DMS 273 treated with DMSO at 0.1 percent for 48 hours (cell line): ENCODE results near the gene LBHD2.

Experiments
- DNase-seq: peaks from one replicate; lab custom pipeline; 2025; lab: John Stamatoyannopoulos, UW

The LBHD2 gene

DNA sequence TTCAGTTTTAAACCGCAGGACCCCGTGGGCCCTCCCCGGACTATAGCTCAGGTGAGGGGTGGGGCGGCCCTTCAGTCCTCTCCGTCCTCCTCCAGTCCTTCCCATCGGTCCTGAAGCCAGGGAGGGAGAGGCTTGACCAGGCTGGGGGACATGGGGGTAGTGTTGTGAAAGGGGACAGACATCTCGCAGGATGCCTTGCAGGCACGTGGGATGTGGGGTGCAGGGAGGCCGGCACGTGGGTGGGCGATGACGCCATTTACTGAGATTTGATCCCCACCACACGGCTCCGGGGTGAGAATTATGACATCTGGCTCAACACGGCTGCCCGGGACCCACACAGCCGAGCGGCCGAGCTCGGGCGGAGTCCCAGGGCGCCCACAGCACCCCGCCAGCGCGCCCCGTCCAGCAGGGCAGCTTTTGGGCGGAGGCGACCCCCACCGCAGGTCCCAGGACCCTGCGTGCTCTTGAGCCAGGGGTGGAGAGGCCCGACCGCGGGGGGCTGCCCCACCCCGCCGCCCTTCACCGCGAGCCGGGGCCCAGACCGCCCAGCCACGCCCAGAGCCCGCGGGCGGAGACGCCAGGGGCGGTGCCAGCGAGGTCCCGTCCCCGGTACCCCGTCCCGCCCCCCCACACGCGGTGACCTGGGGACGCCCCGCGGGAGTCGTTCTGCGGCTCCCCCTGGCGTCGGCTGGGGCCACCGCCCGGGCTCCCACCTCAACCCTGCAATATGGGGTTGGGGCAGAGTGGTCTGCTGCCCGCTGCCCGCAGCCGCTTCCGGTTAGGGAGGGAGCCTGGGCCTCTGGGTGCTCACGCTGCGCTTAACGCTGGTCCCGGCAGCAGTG lies 7.3 kb downstream of the LBHD2 start:
- DNase-seq: no peak

DNA sequence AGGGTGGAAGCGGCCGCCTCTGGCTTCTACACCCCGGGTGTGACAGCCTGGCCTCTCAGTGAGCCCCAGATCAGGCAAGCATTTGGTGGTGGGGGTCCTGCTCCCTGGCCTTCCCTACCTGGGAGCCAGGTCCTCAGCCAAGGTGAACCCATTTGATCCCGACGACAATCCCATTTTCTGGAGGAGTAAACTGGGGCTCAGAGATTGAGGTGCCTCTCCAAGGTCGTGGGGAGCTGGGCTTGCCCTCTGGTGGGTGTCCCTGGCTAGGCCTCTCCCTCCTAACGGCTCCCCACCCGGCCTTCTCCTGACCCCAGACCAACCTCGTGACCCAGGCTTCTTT lies 7.8 kb downstream of the LBHD2 start:
- no peak for DNase-seq

DNA sequence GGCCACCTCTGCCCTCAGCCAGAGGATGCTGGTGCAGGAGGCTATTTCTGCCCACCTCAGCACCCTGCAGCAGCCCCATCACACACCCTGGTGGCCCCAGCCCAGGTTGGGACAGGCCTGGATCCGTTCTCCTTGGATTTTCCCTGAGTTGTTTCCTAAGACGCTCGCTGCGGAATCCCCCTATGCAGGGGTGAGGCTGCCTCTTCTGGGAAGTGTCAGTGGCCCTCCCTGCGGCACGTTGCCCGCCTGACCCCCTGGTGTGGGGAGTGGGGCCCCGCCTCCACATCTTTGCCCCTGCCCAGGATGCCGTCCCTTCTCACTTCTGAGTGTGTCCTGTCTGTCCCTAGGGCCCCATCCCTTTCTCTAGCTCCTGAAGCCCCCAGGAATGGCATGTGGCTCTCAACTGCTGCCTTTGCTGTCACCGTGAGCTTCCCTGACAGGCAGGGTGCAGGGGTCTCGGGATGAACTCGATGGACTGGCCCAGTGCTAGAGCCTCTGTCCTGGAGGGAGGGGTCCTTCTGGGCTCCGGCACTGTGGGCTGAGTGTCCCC lies 9.9 kb downstream of the LBHD2 start:
- DNase-seq: no peak

DNA sequence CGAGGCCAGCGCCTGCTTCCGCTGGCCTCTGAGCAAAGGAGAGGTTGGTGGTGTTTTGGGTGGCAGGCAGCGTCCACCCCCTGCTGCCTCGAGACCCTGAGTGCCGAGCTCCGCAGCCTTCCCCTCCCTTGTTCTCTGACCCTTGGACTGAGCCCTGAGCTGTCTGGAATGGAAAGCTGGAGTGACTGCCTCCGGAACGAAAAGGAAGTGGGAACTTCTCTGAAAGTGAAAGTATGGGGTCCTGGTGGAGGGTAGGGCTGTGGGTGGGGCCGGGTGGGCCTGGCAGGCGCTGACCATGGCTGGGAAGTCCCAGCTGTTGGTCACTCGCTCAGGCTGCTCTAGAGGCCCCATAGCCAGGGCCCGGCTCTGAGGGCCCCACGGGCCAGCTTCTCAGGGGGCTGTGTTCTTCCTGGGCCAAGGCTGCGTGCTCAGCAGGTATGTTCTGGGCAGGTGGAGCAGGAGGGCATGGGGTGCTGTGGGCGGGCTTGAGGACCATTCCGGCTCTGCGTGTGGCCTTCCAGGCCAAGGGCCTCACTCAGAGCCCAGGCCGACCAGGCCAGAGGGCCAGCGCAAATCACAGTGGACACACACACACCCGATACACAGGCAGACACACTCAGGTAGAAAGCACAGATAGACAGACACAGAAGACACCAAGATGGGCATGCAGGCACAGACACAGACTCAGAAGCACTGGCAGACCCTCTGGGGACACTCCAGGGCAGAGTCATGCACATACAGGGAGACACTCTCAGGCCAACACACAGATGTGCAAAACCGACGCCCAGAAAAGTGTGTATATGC lies 10.6 kb downstream of the LBHD2 start, which contains the start of gene EXOC3L4:
TSS of gene EXOC3L4 (plus strand) at position 320 of the 804 bp plus-strand sequence. CDS start 5,495 bp downstream, outside the sequence.
- DNase-seq: no peak

DNA sequence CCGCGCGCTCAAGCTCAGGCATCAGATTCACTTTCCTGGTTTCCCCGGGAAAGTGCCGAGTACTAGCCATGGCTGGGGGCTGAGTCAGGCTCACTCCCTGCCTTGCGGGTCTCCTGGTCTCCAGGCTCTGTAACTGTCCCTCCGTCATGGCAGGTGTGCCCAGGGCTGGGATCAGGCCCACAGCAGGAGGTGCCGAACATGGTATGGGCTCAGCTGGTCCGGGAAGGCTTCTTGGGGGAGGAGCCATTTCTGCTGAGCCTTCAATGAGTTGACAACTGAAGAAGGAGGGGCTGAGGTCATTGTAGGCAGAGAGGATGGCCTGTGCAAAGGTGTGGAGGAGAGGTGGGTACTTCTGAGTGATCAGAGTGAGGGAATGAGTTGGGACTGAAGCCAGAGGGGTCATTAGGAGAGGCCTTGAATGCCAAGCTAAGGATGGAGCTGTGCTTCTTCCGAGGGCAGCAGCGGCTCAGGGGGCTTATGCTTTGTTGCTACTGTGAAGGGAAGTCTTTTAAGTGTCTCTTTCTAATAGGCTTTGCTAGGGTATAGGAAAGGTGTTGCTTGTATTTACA lies 11.3 kb downstream of the LBHD2 start:
- no peak for DNase-seq

DNA sequence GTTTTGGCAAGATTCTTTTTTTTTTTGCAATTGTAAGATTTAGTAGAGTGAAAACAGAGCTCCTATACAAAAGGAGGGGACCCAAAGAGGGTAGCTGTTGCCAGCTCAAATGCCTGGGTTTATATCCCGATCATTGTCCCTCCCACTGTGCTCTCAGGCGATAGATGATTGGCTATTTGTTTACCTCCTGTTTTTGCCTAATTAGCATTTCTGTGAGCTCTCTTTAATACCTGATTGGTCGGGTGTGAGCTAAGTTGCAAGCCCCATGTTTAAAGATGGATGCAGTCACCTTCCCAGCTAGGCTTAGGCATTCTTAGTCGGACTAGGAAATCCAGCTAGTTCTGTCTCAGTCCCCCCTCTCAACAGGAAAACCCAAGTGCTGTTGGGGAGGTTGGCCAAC lies 12.4 kb downstream of the LBHD2 start:
- no peak for DNase-seq

DNA sequence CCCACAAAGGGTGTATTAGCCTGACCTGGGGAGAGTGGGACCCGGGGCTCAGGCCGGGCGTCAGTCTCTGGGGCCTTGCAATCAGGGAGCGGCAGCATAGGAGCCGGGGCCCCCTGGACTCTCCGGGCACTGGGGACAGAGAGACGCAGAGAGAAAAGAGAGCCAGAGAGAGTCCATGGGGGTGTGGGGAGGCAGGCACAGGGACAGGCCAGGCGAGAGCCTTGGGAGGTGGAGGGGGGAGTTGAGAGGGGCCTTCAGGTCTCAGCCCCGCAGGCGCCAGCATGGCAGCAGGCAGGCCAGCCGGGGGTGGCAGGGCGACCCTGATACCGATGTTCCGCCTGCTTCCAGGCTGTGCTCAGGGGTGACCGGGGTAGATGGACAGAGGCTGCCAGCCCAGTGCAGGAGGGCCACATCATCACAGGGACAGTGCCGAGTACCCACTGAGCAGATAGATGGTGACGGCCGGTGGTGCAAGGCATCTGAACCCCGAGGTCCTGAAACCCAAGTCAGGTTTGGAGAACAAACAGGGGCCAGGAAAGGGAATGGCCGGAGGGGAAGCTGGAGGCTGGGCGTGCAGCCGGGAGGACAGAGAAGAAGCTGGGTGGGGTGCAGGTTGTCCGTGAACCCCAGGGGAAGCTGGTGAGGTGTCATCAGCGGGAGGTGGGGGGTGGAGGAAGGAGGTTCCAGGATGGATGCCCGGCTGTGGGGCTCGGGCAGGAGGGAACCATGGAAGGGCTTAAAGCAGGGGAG lies 13.4 kb downstream of the LBHD2 start:
- no peak for DNase-seq

DNA sequence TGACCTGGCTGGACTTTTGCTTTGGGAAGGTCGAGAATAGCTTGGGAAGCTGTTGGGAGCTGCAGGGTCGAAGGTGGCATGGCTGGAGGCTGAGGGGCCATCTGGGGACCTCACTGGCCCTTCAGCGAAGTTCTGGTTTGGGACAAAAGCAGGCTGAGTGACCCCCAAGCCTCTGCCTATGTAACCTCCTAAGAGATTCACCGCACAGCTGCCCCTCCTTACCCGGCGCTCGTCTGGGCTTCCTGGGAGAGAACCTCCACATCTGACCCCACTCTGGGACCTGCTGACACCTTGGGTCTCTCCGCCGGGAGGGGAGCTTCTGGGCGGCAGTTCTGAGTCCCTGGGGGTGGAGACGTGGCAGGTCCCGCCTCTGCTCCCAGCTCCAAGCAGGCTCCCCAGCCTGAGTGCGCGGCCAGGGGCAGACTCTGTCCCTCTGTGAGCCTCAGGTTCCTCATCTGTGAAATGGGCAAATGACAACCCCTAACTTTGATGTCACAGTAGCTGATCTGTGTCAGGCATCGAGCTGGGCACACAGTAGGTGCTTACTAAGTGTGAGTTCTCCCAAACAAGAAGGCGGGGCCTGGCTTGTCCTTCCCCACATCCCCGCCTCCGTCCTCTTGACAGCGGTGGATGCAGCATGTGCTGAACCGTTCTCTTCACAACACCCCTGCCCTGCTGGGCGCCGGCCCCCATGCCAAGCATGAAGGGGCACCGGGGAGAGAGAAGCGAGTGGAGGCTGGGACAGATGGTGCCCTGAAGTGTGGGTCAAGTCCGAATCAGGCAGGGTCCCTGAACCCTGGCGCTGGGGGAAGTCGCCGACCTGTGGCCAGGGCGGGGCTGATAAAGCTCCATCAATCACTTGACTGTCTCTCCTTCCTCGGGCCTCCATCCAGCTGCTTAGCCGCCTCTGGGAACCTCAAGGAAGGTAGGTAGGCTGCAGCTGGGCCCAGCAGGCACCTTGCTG lies 14.3 kb downstream of the LBHD2 start:
- no peak for DNase-seq

DNA sequence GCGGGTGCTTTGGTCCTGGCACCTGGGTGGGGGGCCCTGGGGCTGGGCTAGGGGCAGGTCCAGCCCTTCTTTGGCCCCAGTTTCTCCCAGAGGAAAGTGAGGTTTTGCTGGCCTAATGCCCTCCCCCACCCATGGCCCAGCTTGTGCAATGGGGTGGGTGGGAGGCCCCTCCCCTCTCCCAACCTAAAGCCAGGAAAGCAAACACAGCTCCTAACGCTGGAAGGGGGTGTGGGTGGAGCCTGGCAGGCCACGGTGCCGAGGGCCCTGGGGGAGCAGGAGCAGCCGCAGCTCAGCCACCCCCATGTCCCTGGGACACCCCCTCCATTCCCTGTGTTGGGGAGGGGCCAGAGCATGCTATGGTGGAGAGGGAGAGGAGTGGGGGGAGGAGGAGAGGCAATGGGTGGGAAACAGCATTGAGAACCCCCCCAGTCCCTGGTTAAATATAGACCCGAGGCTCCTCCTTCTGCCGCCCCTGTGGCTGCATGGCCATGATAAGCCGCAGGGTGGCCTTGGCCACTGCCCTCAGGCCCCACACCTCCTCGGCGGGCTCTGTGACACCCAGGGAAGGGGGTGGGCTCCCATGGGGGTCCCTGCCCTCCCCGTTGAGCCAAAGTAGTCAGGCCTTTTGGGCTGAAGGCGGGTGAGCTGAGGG lies 15.2 kb downstream of the LBHD2 start:
- DNase-seq: no peak

DNA sequence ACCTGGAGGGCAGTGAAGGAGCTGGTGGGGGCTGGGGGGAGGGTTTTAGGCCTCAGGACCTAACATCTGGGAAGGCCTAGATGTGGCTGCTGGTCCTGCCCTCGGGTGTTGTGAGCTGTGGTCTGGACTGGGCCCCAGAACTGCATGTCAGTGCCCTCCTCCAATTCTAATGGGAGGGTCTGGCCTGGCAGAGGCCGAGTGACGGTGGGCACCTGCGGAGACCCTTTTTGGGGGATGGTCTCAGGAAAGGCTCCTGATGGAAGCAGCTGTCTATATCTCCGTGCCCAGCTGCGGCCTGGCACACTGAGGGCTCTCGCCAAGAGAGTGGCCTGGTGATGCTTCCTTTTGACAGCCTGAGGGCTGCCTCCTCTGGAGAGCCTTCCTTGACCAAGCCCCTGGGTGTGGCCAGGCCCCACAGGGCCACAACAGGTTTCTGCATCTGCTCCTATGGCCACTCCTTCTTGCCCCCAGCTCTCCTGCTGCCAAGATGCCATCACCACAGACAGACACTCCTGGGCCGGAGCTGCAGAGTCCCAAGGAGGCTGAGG lies 15.8 kb downstream of the LBHD2 start:
- DNase-seq: no peak

DNA sequence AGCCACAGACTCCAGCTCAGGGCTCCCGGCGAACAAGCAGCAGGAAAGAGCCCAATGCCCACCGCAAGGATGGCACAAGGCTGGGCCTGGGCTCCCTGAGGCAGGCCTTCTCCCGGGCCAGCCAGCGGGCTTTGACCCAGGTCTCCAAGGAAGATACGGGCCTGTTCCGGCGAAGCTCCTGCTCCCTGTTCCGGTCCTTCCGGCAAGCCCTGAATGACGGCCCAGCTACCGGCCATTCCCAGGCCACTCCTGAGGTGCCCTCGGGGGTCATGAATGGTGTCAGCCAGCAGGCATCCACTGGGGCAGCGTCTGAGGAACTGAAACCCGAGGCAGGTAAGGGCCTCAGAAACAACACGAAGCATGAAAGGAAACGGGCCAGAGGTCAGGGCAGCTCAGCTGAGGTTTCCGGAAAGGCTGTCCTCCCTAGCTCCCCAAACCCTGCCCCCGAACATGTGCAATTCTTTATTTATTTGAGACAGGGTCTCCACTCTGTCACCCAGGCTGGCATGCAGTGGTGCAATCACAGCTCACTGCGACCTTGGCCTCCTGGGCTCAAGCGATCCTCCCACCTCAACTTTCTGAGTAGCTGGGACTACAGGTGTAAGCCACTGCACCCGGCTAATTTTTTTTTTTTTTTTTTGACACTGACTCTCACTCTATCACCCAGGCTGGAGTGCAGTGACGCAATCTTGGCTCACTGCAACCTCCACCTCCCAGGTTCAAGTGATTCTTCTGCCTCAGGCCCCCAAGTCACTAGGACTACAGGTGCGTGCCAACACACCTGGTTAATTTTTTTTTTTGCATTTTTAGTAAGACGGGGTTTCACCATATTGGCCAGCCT lies 16.5 kb downstream of the LBHD2 start:
- DNase-seq: no peak

DNA sequence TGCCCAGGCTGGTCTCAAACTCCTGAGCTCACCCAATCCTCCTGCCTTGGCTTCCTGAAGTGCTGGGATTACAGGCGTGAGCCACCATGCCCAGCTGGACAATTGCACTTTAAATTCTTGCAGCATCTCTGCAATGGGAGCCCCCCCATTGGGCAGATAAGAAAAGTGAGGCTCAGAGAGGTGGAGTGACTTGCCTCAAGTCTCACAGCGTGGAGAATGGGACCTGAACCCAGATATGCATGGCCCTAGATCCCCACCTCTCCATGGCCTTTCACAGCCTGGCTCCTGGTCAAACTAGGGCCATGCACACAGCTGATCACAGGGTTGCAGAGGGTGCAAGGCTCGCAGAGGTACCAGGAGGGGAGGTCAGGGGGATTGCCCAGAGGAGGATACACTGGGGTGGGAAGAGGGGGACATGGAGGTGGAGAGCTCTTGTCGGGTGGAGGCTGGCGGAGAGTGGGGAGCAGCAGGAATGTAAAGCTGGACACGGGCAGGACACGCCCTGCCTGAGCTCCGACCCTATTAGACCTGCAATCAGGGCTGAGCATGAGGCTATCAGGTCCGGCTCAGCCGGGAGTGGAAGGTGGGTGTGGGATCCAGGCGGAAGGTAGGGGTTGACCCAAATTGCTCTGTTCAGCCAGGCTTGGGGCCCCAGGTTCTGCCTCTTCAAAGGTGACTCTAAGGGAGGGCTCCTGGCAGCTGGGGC lies 17.4 kb downstream of the LBHD2 start:
- no peak for DNase-seq

DNA sequence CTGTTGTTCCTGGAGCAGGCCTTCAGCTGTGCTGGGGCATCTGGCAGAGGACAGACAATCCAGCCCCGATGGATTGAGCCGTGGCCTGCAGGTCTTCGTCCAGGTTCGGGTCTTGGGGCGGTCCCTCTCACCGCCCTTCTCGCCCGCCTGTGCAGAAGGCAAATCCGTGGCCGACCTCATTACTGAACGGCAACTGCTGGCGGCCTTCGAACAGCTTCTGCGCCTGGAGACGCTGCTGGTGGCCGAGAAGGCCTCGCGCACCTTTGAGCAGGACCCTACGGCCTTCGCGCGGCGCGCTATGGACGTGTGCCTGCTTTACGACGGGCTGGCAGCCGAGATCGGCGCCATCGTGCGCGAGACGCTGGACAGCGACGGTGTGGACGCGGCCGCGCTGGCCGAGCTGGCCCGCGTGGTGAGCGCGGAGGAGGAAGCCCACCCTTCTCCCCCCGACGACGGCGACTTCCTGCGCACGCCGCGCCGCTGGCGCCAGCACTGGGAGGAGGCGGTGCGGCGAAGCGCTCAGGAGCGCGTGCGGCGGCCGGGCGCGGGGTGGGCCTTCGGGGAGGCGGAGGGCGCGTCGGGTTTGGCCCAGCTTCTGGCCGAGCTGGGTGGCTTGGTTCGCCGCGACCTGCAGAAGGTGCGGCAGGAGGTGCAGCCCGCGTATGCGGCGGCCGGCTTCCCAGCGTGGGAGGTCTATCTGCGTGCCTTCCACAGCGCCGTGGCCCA lies 18.1 kb downstream of the LBHD2 start:
- no peak for DNase-seq

DNA sequence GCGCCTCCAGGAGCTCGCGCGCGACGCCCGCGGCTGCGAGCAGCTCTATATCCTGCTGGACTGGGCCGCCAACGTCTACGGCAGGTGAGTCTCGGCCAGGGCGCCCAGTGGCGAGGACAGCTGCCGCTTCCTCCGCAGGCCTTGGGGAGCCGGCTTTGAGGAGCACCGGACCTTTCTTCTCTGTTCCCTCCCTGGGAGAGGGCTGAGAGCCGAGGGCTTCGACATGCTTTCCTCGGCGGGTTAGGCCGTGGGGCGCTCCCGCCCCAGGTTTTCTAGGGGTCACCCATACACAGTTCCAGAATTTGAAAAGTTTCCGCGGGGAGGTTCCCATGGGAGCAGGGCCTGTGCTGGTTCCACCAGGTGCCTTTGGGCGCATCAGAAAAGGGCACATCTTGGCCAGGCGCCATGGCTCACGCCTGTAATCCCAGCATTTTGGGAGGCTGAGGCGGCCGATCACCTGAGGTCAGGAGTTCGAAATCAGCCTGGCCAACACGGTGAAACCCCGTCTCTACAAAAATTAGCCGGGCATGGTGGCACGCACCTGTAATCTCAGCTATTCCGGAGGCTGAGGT lies 18.8 kb downstream of the LBHD2 start:
- no peak for DNase-seq

DNA sequence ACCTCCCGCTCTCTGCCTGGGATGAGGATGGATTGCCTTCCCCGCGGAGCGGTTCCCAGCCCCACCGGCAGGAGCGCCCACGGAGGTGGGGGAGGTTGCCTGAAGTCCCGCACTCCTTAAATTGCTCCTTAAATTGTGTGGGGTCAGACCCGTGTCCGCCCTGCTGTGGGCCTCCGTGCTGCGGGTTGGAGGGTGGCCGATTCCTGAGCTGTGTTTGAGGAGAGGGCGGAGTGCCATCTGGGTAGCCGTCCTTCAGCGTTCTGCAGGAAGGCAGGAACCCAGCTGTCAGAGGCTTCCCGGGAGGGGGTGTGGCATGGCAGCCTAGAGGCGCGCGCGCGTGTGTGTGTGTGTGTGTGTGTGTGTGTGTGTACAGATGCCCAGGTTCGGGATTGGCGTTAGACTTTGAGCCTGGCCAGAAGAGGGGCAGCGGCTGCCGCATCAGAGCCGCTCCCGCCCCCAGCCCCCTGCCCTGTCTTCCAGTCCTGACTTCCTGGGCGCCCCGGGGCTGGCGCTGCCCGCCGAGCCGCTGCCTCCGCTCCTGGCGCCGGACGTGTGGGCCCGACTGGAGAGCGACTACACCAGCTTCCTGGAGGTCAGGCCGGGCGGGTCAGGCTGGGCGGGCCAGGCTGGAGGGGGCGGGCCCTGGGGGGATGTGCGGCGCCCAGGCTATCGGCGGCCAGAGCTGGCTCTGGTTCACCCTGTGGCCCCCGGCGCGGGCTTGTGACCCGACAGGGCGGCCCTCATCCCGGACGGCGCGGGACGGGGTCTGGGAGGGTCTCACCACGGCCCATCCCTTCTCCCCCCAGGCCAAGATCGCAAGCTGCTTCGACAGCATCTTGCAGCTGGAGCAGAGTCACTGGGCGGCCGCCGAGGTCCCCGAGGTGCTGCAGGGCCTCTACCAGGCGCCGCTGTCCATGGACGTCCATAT lies 19.7 kb downstream of the LBHD2 start:
- DNase-seq: peak; percentile 86

DNA sequence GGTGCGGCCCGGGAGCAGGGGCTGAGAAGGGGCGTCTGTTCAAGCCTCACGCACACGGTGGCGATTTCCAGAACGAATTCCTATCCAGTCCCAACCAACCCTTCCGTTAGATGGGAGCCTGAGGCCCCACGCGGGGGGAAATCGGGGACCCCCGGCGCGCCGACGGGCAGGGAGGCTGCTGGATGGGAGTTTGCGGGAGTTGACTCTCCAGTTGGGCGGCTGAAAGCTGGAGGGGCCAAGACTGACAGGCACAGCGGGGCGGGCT lies 20.3 kb downstream of the LBHD2 start:
- DNase-seq: no peak
